Stimulated activated CD8-positive, alpha-beta memory T cell treated with anti-CD3 and anti-CD28 coated beads, Interleukin-12 subunit alpha, Interleukin-12 subunit beta, amount 100 ng/mL, for 4 hours (primary cell): Measurements from ENCODE around the gene IQCF5.
"Not testable (repeated sequence)": the region's sequence is repeated elsewhere in the genome, so short reads cannot be mapped to it uniquely, and the experiment has no call there.

ENCODE experiments used
- DNase-seq: peaks from one replicate; pipeline ENCODE4 v3.0.0-alpha.2; 2020; ENCODE audit warnings: low read depth

The IQCF5 gene

DNA sequence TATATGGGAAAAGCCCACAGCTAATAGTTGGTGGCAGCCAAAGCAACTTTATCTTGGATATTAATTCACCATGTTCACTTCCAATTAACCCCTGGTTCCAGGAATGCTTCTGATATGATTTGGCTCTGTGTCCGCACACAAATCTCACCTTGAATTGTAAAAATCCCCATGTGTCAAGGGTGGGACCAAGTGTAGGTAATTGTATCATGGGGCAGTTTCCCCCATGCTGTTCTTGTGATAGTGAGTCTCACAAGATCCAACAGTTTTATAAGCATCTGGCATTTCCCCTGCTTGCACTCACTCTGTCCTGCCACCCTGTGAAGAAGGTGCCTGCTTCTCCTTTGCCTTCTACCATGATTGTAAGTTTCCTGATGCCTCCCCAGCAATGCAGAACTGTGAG, 6.5 kb downstream of the IQCF5 start:
- not testable (repeated sequence) for DNase-seq

DNA sequence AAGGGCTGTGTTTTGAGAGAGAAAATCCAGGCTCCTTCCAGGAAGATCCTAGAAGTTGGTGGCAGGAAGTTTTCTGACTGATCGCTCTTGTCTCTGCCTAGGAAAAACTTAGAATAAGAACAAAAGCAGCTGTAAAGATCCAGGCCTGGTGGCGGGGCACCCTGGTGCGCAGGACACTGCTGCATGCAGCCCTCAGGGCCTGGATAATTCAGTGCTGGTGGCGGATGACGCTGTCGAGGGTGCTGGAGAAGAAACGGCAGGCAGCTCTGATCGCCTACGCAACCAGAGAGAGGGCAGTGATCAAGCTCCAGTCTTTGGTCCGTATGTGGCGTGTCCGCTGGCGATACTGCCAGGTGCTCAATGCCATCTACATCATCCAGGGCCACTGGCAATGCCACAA, 12.5 kb downstream of the IQCF5 start:
- DNase-seq: no peak

DNA sequence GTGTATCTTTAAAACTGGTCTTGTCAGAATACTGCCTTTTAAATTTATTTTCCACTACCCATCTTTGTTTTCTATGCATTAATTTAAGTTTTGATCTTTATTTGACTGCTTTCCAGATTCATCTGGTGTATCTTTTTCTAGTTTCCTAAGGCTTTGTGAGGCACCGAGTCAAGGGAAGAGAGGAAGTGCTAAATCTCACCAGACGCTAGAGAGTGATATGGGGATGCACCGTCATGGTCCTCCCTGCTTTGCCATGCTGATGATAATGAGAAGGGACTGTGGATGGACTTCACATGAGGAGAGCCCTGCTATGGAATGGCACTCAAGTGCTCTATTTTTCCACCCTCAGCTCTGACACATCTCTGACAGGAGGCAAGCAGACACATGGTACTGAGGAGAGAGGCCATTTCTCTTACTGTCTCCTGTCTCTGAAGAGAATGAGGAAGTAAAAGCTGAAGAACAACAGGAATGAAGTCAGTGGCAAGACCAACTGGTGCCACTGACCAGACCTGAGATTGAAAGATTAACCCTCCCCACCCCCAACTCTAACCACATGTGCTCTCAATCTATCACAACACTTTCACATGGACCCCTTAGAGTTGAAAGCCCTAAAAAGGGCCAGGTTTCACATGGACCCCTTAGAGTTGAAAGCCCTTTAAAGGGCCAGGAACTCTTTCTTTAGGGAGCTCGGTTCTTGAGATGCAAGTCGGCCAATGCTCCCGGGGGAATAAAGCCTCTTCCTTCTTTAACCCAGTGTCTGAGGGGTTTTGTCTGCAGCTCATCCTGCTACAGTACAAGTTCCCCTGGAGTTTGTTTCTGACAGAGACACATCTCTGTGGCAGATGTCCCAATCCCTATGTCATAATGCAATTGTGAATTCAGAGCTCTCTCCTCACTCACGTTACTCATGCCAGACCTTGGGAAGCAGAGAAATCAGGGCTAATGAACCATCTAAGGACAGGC, 14.4 kb downstream of the IQCF5 start, which contains the start of gene IQCF2:
IQCF2 (plus strand) TSS at position 913 of the 963 bp plus-strand sequence. CDS start 52 bp downstream, outside the sequence.
- no peak for DNase-seq

DNA sequence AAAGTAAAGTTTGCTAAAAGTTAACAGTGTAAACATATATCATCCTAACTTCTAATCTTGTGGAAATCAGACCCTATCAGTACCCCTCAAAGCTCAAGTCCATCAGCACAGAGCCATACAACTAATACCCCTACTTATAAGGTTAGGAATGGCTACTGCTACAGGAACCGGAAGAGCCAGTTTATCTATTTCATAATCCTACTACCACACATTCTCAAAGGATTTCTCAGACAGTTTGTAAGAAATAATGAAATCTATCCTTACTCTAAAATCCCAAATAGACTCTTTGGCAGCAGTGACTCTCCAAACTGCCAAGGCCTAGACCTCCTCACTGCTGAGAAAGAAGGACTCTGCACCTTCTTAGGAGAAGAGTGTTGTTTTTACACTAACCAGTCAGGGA, 20.0 kb downstream of the IQCF5 start:
- not testable (repeated sequence) for DNase-seq

DNA sequence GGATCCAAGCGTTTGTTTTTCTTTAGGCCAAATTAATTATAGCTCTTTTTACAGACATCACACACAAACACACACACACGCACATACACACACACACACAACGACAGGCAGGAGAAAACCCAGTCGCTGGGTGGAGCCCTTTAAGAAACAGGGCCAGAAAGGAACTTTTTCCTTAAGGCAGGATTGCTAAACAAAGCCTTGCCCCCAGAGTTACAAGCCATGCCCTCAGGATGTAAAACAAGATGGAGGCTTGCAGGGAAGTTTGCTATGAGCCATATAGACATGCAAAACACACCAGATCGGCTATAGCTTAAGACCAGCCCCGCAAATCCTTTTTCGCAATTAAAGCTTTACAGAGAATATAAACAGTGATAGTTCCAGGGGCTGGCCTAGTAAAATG, 30.3 kb downstream of the IQCF5 start:
- no peak for DNase-seq

DNA sequence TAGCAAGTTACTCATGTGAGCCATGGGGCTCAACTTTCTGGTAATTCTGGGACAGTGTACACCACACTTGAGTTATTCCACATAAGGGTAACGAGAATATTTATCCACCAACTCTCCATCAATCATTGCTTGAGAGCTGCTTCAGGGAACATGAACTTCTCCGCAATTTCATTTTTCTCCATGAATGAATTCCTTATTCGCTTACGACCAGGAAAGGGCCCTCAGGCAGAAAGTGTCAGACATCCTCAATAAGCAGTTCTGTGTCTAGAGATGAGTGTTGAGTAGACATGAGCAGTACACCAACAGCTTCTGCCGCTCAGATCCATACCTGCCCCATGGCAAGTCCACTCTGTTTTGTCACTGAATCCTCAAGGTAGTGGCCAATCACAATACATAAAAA, 38.8 kb downstream of the IQCF5 start:
- no peak for DNase-seq

DNA sequence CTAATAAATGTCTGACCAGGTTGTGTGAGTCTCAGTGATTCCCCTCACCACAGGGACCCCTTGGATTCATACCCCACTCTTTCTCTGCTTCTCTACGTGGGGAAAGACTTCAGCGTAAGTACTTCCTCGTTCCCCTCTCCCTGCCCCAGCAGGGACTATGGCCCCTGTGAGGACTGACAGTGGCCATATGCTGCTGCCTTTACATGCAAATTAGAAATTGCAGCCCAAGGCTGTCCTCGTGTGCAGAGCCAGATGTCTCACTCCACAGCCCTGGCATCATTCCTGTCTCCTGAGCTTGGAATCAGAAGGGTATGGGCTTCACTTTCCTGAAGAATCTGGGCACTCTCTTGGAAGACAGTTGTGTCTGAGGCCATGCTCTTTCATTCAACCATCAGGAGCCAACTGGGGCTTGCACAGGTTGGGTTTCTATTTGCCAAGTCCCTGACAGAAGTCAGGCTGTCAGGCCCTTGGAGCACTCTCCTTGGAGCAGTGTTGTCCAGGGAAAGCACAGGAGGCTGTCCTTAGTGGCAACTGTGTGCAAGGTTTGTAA, 44.5 kb downstream of the IQCF5 start:
- DNase-seq: no peak

DNA sequence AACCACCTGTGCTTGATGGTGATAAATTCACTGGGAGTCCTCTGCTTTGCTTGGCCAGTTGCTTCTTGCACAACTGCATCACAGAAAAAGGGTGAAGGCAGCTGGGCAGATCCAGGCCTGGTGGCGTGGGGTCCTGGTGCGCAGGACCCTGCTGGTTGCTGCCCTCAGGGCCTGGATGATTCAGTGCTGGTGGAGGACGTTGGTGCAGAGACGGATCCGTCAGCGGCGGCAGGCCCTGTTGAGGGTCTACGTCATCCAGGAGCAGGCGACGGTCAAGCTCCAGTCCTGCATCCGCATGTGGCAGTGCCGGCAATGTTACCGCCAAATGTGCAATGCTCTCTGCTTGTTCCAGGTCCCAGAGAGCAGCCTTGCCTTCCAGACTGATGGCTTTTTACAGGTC, 45.1 kb downstream of the IQCF5 start:
- no peak for DNase-seq

DNA sequence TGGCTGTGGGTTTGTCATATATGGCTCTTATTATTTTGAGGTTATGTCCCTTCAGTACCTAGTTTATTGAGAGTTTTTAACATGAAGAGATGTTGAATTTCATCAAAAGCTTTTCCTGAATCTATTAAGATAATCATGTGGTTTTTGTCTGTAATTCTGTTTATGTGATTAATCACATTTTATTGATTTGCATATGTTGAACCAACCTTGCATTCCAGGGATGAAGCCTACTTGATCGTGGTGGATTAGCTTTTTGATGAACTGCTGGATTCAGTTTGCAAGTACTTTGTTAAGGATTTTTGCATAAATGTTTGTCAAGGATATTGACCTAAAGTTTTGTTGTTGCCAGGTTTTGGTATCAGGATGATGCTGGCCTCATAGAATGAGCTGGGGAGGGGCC, 47.1 kb downstream of the IQCF5 start:
- no peak for DNase-seq
